ENCODE results near the gene AMMECR1L.

DNA sequence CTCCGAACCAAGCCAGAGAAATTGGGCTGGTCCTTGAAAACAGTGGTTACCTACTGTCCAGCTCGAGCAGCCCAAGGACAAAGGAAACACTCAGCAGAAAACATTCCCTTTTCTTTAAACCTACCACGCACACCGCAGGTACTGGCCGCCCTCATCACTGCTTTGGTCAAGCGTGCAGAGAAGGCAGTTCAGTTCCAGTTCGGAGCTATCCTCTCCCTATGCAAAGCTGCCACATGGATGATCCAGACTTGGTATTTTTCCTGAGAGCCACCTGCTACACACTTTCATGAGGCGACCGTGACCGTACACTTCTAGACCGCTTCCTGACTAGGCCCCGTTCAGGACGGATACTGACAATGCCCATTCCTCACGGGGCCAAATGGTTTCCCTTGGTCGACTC is 23.5 kb downstream of the AMMECR1L start:
- TF ChIP-seq POLR2A (IDR thresholded peaks at IDR 0.05; ENCODE audit: borderline replicate concordance, extremely low read depth, insufficient read depth, insufficient read length): no peak
- TF ChIP-seq, protein P1, sequence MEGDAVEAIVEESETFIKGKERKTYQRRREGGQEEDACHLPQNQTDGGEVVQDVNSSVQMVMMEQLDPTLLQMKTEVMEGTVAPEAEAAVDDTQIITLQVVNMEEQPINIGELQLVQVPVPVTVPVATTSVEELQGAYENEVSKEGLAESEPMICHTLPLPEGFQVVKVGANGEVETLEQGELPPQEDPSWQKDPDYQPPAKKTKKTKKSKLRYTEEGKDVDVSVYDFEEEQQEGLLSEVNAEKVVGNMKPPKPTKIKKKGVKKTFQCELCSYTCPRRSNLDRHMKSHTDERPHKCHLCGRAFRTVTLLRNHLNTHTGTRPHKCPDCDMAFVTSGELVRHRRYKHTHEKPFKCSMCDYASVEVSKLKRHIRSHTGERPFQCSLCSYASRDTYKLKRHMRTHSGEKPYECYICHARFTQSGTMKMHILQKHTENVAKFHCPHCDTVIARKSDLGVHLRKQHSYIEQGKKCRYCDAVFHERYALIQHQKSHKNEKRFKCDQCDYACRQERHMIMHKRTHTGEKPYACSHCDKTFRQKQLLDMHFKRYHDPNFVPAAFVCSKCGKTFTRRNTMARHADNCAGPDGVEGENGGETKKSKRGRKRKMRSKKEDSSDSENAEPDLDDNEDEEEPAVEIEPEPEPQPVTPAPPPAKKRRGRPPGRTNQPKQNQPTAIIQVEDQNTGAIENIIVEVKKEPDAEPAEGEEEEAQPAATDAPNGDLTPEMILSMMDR (IDR thresholded peaks at IDR 0.05 in 2 of 3, conservative IDR thresholded peaks at IDR 0.05 in 1 of 3; ENCODE audit: borderline replicate concordance in 1 of 3, insufficient read depth in 1 of 3, low read depth in 2 of 3, low read length in 2 of 3): no peak
- TF ChIP-seq, protein P2, sequence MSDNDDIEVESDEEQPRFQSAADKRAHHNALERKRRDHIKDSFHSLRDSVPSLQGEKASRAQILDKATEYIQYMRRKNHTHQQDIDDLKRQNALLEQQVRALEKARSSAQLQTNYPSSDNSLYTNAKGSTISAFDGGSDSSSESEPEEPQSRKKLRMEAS (IDR thresholded peaks at IDR 0.05): no peak
- TF ChIP-seq SIN3A (IDR thresholded peaks at IDR 0.05; ENCODE audit: low read depth): no peak
- no peak for TF ChIP-seq SP1 (IDR thresholded peaks at IDR 0.05; ENCODE audit: low read depth)
- no peak for TF ChIP-seq RAD21 (IDR thresholded peaks at IDR 0.05; ENCODE audit: low read depth)
- TF ChIP-seq, protein P3, sequence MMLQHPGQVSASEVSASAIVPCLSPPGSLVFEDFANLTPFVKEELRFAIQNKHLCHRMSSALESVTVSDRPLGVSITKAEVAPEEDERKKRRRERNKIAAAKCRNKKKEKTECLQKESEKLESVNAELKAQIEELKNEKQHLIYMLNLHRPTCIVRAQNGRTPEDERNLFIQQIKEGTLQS (IDR thresholded peaks at IDR 0.05): no peak
- no peak for TF ChIP-seq FOSL1 (IDR thresholded peaks at IDR 0.05; ENCODE audit: low read depth)
- no peak for TF ChIP-seq ZNF274 (IDR thresholded peaks at IDR 0.05; ENCODE audit: low read depth, low read length)
- TF ChIP-seq, protein P4, sequence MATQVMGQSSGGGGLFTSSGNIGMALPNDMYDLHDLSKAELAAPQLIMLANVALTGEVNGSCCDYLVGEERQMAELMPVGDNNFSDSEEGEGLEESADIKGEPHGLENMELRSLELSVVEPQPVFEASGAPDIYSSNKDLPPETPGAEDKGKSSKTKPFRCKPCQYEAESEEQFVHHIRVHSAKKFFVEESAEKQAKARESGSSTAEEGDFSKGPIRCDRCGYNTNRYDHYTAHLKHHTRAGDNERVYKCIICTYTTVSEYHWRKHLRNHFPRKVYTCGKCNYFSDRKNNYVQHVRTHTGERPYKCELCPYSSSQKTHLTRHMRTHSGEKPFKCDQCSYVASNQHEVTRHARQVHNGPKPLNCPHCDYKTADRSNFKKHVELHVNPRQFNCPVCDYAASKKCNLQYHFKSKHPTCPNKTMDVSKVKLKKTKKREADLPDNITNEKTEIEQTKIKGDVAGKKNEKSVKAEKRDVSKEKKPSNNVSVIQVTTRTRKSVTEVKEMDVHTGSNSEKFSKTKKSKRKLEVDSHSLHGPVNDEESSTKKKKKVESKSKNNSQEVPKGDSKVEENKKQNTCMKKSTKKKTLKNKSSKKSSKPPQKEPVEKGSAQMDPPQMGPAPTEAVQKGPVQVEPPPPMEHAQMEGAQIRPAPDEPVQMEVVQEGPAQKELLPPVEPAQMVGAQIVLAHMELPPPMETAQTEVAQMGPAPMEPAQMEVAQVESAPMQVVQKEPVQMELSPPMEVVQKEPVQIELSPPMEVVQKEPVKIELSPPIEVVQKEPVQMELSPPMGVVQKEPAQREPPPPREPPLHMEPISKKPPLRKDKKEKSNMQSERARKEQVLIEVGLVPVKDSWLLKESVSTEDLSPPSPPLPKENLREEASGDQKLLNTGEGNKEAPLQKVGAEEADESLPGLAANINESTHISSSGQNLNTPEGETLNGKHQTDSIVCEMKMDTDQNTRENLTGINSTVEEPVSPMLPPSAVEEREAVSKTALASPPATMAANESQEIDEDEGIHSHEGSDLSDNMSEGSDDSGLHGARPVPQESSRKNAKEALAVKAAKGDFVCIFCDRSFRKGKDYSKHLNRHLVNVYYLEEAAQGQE (IDR thresholded peaks at IDR 0.05; ENCODE audit: low read depth): no peak
- TF ChIP-seq JUND (IDR thresholded peaks at IDR 0.05): no peak

Data from HCT116 (cell line).